H1 (cell line): ENCODE results near the gene TSPAN2. TPM values are rescaled to one million over a fixed set of nuclear protein-coding genes. Genes with fewer than 3 reads are reported as not detected.

Source experiments
- CTCF ChIA-PET: fragments of 300-600 bp; sonication (Branson Sonifier 250); formaldehyde crosslinking; loops from one replicate; lab custom pipeline; 2021; ENCODE audit not compliant: partially characterized antibody; lab: Charles Lee
- POLR2A ChIA-PET: fragments of 300-600 bp; sonication (Branson Sonifier 250); formaldehyde crosslinking; loops from one replicate; lab custom pipeline; 2021; ENCODE audit warnings: inconsistent platforms; ENCODE audit not compliant: partially characterized antibody; lab: Charles Lee
- DNase-seq, 2 experiments: peaks; one replicate each; pipeline versions ENCODE4 v3.0.0 to v3.0.0-alpha.2; 2010 to 2022; ENCODE audit warnings: low spot score in 2 of 2, low read depth in 1 of 2, mixed read lengths in 1 of 2
- FAIRE-seq: peaks from 2 replicates; lab custom pipeline; 2011; peaks lifted over from hg19 to GRCh38; lab: Jason Lieb, UNC
- H2AFZ ChIP-seq: 2 replicates; pipeline ENCODE4 v1.8.1; 2012; ENCODE audit warnings: low read length, inconsistent platforms
- H2AK5ac ChIP-seq: 2 replicates; pipeline ENCODE4 v1.6.1; 2013; ENCODE audit warnings: low read depth, low read length
- H2BK120ac ChIP-seq: replicated peaks from 2 replicates; pipeline ENCODE3; 2013; ENCODE audit warnings: low read depth, low read length, inconsistent platforms
- H2BK12ac ChIP-seq: 2 replicates; pipeline ENCODE4 v1.6.1; 2013; ENCODE audit warnings: low read depth, low read length
- H2BK15ac ChIP-seq: 2 replicates; pipeline ENCODE4 v1.6.1; 2013; ENCODE audit warnings: low read length
- H2BK20ac ChIP-seq: 2 replicates; pipeline ENCODE4 v1.6.1; 2013; ENCODE audit warnings: low read length
- H2BK5ac ChIP-seq: 2 replicates; pipeline ENCODE4 v1.6.1; 2013; ENCODE audit warnings: low read depth, low read length
- H3K14ac ChIP-seq: 2 replicates; pipeline ENCODE4 v1.6.1; 2013; ENCODE audit warnings: inconsistent platforms; ENCODE audit not compliant: insufficient read length
- H3K18ac ChIP-seq: 2 replicates; pipeline ENCODE4 v1.6.1; 2013; ENCODE audit warnings: low read length; ENCODE audit errors: extremely low read depth
- H3K23ac ChIP-seq: 2 replicates; pipeline ENCODE4 v1.6.1; 2013; ENCODE audit warnings: inconsistent platforms; ENCODE audit not compliant: insufficient read length
- H3K23me2 ChIP-seq: 2 replicates; pipeline ENCODE4 v1.6.1; 2013; ENCODE audit warnings: low read depth, low read length
- H3K27ac ChIP-seq: 2 replicates; pipeline ENCODE4 v1.6.1; 2011; ENCODE audit warnings: low read depth, low read length, inconsistent platforms
- H3K27me3 ChIP-seq, 4 experiments: replicated peaks in 1 of 4; 1 replicate in 1 of 4; 2 replicates in 3 of 4; pipeline versions ENCODE4 v1.6.1 to v1.8.1; 2011 to 2013; ENCODE audit warnings: low read length in 3 of 4, mild to moderate bottlenecking in 3 of 4, inconsistent platforms in 2 of 4, mixed read lengths in 2 of 4, moderate library complexity in 1 of 4; ENCODE audit not compliant: control insufficient read depth in 3 of 4, insufficient read depth in 3 of 4; ENCODE audit errors: extremely low read depth in 1 of 4
- H3K36me3 ChIP-seq, 4 experiments: 2 replicates each; pipeline versions ENCODE4 v1.6.1 to v1.8.1; 2011 to 2013; ENCODE audit warnings: mild to moderate bottlenecking in 4 of 4, low read length in 3 of 4, moderate library complexity in 2 of 4, control low read depth in 1 of 4, inconsistent platforms in 1 of 4; ENCODE audit not compliant: insufficient read depth in 4 of 4, control insufficient read depth in 2 of 4
- H3K4ac ChIP-seq: replicated peaks from 2 replicates; pipeline ENCODE3; 2013; ENCODE audit warnings: low read length, low read depth, mixed read lengths, inconsistent platforms; ENCODE audit not compliant: insufficient read length
- H3K4me1 ChIP-seq, 4 experiments: replicated peaks in 1 of 4; 1 replicate in 1 of 4; 2 replicates in 3 of 4; pipeline versions ENCODE4 v1.6.1 to v1.8.1; 2011 to 2013; ENCODE audit warnings: low read length in 3 of 4, inconsistent platforms in 2 of 4, mixed read lengths in 1 of 4; ENCODE audit not compliant: insufficient read depth in 4 of 4, control insufficient read depth in 3 of 4
- H3K4me2 ChIP-seq, 2 experiments: 2 replicates each; pipeline versions ENCODE4 v1.6.1 to v1.8.1; 2011 to 2013; ENCODE audit warnings: low read depth in 2 of 2, low read length in 2 of 2, control low read depth in 1 of 2, inconsistent platforms in 1 of 2, mild to moderate bottlenecking in 1 of 2; ENCODE audit not compliant: insufficient read depth in 1 of 2
- H3K4me3 ChIP-seq, 4 experiments: fragments of 200-600, 300-600 bp in 1 of 4; sonication (generic), shearing (Covaris generic), sonication (Bioruptor Twin) in 1 of 4; 2 replicates each; pipeline versions ENCODE4 v1.5.1 to v1.8.1; 2011 to 2016; ENCODE audit warnings: low read length in 4 of 4, low read depth in 3 of 4, control low read depth in 2 of 4, inconsistent platforms in 2 of 4, mild to moderate bottlenecking in 2 of 4, mixed read lengths in 1 of 4, moderate library complexity in 1 of 4; ENCODE audit not compliant: insufficient read depth in 2 of 4; ENCODE audit errors: extremely low read depth in 1 of 4
- H3K56ac ChIP-seq: replicated peaks from 2 replicates; pipeline ENCODE3; 2013; ENCODE audit warnings: low read depth, mild to moderate bottlenecking, mixed read lengths, low read length, inconsistent platforms; ENCODE audit not compliant: insufficient read length
- H3K79me1 ChIP-seq: 2 replicates; pipeline ENCODE4 v1.6.1; 2013; ENCODE audit warnings: low read depth, low read length, control low read depth
- H3K79me2 ChIP-seq, 2 experiments: 2 replicates each; pipeline versions ENCODE4 v1.6.1 to v1.8.1; 2012 to 2013; ENCODE audit warnings: low read length in 2 of 2, mild to moderate bottlenecking in 2 of 2, inconsistent platforms in 1 of 2; ENCODE audit not compliant: insufficient read depth in 2 of 2, control insufficient read depth in 1 of 2
- H3K9ac ChIP-seq, 4 experiments: replicated peaks in 1 of 4; 1 replicate in 1 of 4; 2 replicates in 3 of 4; pipeline versions ENCODE4 v1.6.1 to v1.8.1; 2011 to 2013; ENCODE audit warnings: low read depth in 3 of 4, low read length in 3 of 4, control low read depth in 2 of 4, mild to moderate bottlenecking in 2 of 4, moderate library complexity in 2 of 4, inconsistent platforms in 1 of 4; ENCODE audit errors: extremely low read depth in 1 of 4
- H3K9me3 ChIP-seq, 2 experiments: 2 replicates each; pipeline versions ENCODE4 v1.6.1 to v1.8.1; 2012 to 2013; ENCODE audit warnings: mild to moderate bottlenecking in 2 of 2, moderate library complexity in 2 of 2, control low read depth in 1 of 2, inconsistent platforms in 1 of 2, low read depth in 1 of 2, low read length in 1 of 2, mixed read lengths in 1 of 2; ENCODE audit not compliant: insufficient read depth in 2 of 2
- H4K20me1 ChIP-seq, 2 experiments: replicated peaks in 1 of 2; 2 replicates each; pipeline versions ENCODE3 to v1.8.1; 2011 to 2013; ENCODE audit warnings: inconsistent platforms in 2 of 2, low read length in 2 of 2, mild to moderate bottlenecking in 1 of 2; ENCODE audit not compliant: insufficient read depth in 2 of 2, control insufficient read depth in 1 of 2
- H4K5ac ChIP-seq: 2 replicates; pipeline ENCODE4 v1.6.1; 2013; ENCODE audit warnings: low read length, low read depth, mixed read lengths, inconsistent platforms; ENCODE audit not compliant: insufficient read length
- H4K8ac ChIP-seq: 2 replicates; pipeline ENCODE4 v1.8.0; 2013; ENCODE audit warnings: mild to moderate bottlenecking, moderate library complexity, low read length, inconsistent platforms; ENCODE audit not compliant: insufficient read depth; ENCODE audit errors: extremely low read depth
- H4K91ac ChIP-seq: replicated peaks from 2 replicates; pipeline ENCODE3; 2013; ENCODE audit warnings: low read length, mixed read lengths, inconsistent platforms; ENCODE audit not compliant: insufficient read length
- GTF2F1 ChIP-seq: IDR thresholded peaks from 2 replicates; pipeline ENCODE4 v1.6.1; 2012; ENCODE audit warnings: low read depth, low read length, improper control_type of control experiment, borderline replicate concordance
- HDAC6 ChIP-seq: IDR thresholded peaks from one replicate; pipeline ENCODE4 v1.7.1; 2012; ENCODE audit warnings: low read depth, mild to moderate bottlenecking, inconsistent platforms, low read length, moderate library complexity
- JUN ChIP-seq: IDR thresholded peaks from 2 replicates; pipeline ENCODE4 v1.6.1; 2011; ENCODE audit warnings: low read depth, mild to moderate bottlenecking, improper control_type of control experiment, low read length
- NRF1 ChIP-seq: IDR thresholded peaks from 2 replicates; pipeline ENCODE4 v1.6.1; 2011; ENCODE audit warnings: mild to moderate bottlenecking, low read depth, low read length, improper control_type of control experiment
- SIN3A ChIP-seq, 2 experiments: IDR thresholded peaks in 1 of 2; conservative IDR thresholded peaks in 1 of 2; 2 replicates each; pipeline ENCODE4 v1.6.1; 2011 to 2012; ENCODE audit warnings: low read length in 2 of 2, improper control_type of control experiment in 1 of 2, low read depth in 1 of 2, mild to moderate bottlenecking in 1 of 2
- WGBS, 2 experiments: shearing (Covaris generic) in 1 of 2; methylation state at CpG; one replicate each; pipeline versions ENCODE4 v1.1.6 to v1.1.7; 2013 to 2015; ENCODE audit warnings: low lambda C conversion rate in 2 of 2, mixed read lengths in 2 of 2, inconsistent platforms in 1 of 2, low coverage in 1 of 2, missing lambda C conversion rate in 1 of 2; ENCODE audit not compliant: insufficient replicate concordance in 2 of 2, insufficient coverage in 1 of 2, insufficient read length in 1 of 2; ENCODE audit errors: extremely low coverage in 1 of 2, missing lambda C conversion rate in 1 of 2; 5-methylcytosine and 5-hydroxymethylcytosine counted together
- long read RNA-seq, 2 experiments: library from RNA in 1 of 2; library from capped mRNA in 1 of 2; stranded (forward); transcript quantifications; one replicate each; pipeline ENCODE4 v2.0.0, GENCODE V29; 2021; ENCODE audit warnings: inconsistent platforms in 1 of 2
- polyA minus RNA-seq, 3 experiments: library from RNA; depleted of rRNA, polyadenylated mRNA; stranded (reverse); fragments of >200 nt; gene quantifications; 1 replicate in 2 of 3; 2 replicates in 1 of 3; pipeline ENCODE4 v1.2.3, GENCODE V29; 2011
- polyA plus RNA-seq, 7 experiments: library from polyadenylated mRNA; depleted of rRNA in 3 of 7; stranded (reverse) in 5 of 7; unstranded in 2 of 7; fragments of >200 nt in 5 of 7; fragments of 200-250 nt in 2 of 7; gene quantifications; 1 replicate in 5 of 7; 2 replicates in 1 of 7; 4 replicates in 1 of 7; pipeline versions ENCODE4 v1.2.1 to v1.2.3, GENCODE V29; 2011 to 2013; ENCODE audit warnings: missing spikeins in 2 of 7, mixed read lengths in 2 of 7
- total RNA-seq: library from RNA; stranded (reverse); fragmentation: NEBNext Ultra II Directional; extraction: Animal tissue kit (Norgen Biotek cat#: 25700); gene quantifications from 2 replicates; pipeline ENCODE4 v1.2.1, GENCODE V29; 2021

The TSPAN2 gene
- total RNA-seq (13.0 and 14.2 TPM in 2 replicates), polyA plus RNA-seq (2011; rRNA removed) (7.4 and 9.5 TPM in 2 replicates), polyA minus RNA-seq (2011; rRNA and poly(A)+ RNA removed) (6.3 and 13.5 TPM in 2 replicates)
- polyA plus RNA-seq (2011; cell fraction: cytosol; rRNA removed), result 9.8 TPM
- polyA plus RNA-seq (2011; cell fraction: nucleus; rRNA removed), result 7.4 TPM
- polyA plus RNA-seq (2012, experiment 1 of 2), result 10.9 to 16.1 TPM (median 14.7 TPM) in 4 replicates
- 0.64 TPM for polyA plus RNA-seq (2012, experiment 2 of 2)
- polyA plus RNA-seq (2013, experiment 1 of 2), result 10.9 TPM
- 11.1 TPM for polyA plus RNA-seq (2013, experiment 2 of 2)
- polyA minus RNA-seq (2011; cell fraction: cytosol; rRNA and poly(A)+ RNA removed), result 3.7 TPM
- 14.7 TPM for polyA minus RNA-seq (2011; cell fraction: nucleus; rRNA and poly(A)+ RNA removed)
- long read RNA-seq, experiment 1, partial matches to known transcripts, result 0 of 13 reads
- long read RNA-seq, experiment 1, other reads (novel, unspliced or antisense), result 10 of 13 reads
- long read RNA-seq, experiment 2, transcript TSPAN2-202 (8 exons, 3,177 nt), result major isoform, 5 of 6 reads
- long read RNA-seq, experiment 2, partial matches to known transcripts, result 1 of 6 reads
- long read RNA-seq, experiment 2, other reads (novel, unspliced or antisense), result 0 of 6 reads

- Histone ChIP-seq H4K91ac (no peak within 1 kb of the TSS), H3K18ac (peak within 1 kb of the TSS; percentile 71), H3K23me2 (peaks cover 8% of the 10 kb centered on the region; the same call in 1 of the 2 replicates), H3K27me3 (no peaks in the 10 kb centered on the region; a peak in 2 of 7 replicates), H3K27ac (peak within 1 kb of the TSS; percentile 91), H3K23ac (no peak within 1 kb of the TSS), H2AK5ac (no peak within 1 kb of the TSS), H3K4me1 (peaks cover 4 to 10% (median 4%) of the 10 kb centered on the region in 4 experiments; a peak in 5 of 7 replicates), H3K14ac (no peak within 1 kb of the TSS), H2BK12ac (peak within 1 kb of the TSS; percentile 87), H2BK5ac (peak within 1 kb of the TSS; percentile 75; the same call in 1 of the 2 replicates), H2BK120ac (no peak within 1 kb of the TSS), H2AFZ (peak within 1 kb of the TSS; percentile 94), H3K36me3 (no peaks in the 10 kb centered on the region), H2BK15ac (peak within 1 kb of the TSS; percentile 88; the same call in 1 of the 2 replicates), H3K4ac (peak within 1 kb of the TSS; percentile 47), H4K8ac (peak within 1 kb of the TSS; percentile 86), H4K20me1 (no peaks in the 10 kb centered on the region), H3K79me1 (peaks cover 3% of the 10 kb centered on the region), H4K5ac (peak within 1 kb of the TSS; percentile 60), H3K9ac (peak within 1 kb of the TSS; percentile 72 to 93 (median 87)), H3K56ac (peak within 1 kb of the TSS; percentile 59), H2BK20ac (0 out of 2 replicates have a peak within 1 kb of the TSS, but pooled peaks have one; percentile 61), H3K79me2 (no peaks in the 10 kb centered on the region), H3K4me2 (peak within 1 kb of the TSS; percentile 82 to 95), H3K4me3 (peak within 1 kb of the TSS; percentile 82 to 100 (median 93)), H3K9me3 (no peaks in the 10 kb centered on the region)
- FAIRE-seq (no peak), DNase-seq (peak; percentile 90 to 91)
- POLR2A ChIA-PET, result interaction anchor here (0.7 to 5.0 kb wide), 7 partner anchors 9 to 37 kb away, joined by 3 to 29 read pairs (median 4); no protein-coding TSS in a partner anchor
- WGBS, 2 experiments, result 4% methylated on average over 24 of the region's 68 CpGs; no CpG with 5 or more reads in 1 of the 2 experiments
- CTCF ChIA-PET, result interaction anchor here (1.1 to 5.1 kb wide), 8 partner anchors 11 to 110 kb away, joined by 3 to 24 read pairs (median 5); no protein-coding TSS in a partner anchor
- TF ChIP-seq GTF2F1, result no peak
- peak in 1 of 2 experiments; percentile 56; a peak in 1 of 4 replicates for TF ChIP-seq SIN3A (conservative IDR thresholded peaks at IDR 0.05 in 1 of 2, IDR thresholded peaks at IDR 0.05 in 1 of 2; ENCODE audit: low read depth in 1 of 2, low read length in 2 of 2)
- no peak for TF ChIP-seq HDAC6
- TF ChIP-seq JUN, result no peak
- TF ChIP-seq NRF1, result no peak
These were observed at the start of gene TSPAN2 for GRCh38 chr1:115089420-115090185. Gene TSPAN2, minus strand, starts transcription at chr1:115089503. Its CDS starts 71 bp downstream, at chr1:115089432.
